Lower leg skin (tissue), 3 donors: ENCODE measurements around the gene TMEM82.

ENCODE experiments used
- POLR2A ChIP-seq, 2 donors: fragments of 450-650 bp; IDR thresholded peaks; one replicate each; pipeline ENCODE4 v1.6.1; 2016 to 2017; ENCODE audit warnings: antibody characterized with exemption in 2 of 2, mild to moderate bottlenecking in 1 of 2, moderate library complexity in 1 of 2
- TF ChIP-seq, protein P1 (sequence below), 3 donors: fragments of 450-650 bp; IDR thresholded peaks; one replicate each; pipeline ENCODE4 v1.5.1; 2016; ENCODE audit warnings: antibody characterized with exemption in 3 of 3, mild to moderate bottlenecking in 3 of 3, moderate library complexity in 2 of 3

DNA sequence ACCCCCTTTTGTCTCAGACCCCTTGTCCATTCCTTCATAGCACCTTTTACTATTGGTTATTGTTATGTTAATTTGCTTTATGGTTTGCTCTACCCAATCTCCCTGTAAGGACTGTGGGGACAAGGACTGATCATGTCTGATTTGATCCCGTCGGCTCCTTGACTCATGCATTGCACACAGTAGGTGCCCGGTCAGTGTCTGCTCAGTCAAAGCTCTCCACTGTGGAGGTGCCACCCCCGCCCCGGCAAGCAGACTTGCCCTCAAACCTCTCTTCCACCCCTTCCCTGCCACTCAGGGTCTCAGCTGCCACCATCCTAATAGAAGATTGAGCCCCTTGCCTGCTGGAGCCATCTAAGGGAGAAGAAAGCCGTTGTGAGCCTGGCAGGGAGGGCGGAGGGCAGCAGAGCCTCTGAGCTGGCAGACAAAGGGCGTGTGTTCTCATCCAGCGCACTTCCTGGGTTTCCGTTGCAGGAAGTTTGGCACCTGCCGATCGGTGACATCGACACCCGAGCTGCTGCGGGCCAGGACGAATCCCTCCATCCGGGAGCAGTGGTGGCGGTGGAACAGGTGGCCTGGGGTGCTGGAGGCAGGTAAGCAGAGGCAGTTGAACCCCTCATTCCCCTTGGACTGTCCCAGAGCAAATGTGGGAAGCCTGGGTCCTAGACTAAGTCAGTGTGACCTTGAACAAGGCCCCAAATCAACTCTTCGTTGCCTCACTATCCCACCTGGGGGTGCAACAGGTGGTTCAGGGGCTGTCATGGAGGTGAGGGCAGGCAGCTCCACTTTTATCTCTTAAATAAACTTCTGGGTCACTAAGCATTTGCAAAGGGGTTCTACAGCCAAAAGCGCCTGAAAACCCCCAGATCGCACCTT lies 14.1 kb downstream of the TMEM82 start:
- TF ChIP-seq, protein P1, sequence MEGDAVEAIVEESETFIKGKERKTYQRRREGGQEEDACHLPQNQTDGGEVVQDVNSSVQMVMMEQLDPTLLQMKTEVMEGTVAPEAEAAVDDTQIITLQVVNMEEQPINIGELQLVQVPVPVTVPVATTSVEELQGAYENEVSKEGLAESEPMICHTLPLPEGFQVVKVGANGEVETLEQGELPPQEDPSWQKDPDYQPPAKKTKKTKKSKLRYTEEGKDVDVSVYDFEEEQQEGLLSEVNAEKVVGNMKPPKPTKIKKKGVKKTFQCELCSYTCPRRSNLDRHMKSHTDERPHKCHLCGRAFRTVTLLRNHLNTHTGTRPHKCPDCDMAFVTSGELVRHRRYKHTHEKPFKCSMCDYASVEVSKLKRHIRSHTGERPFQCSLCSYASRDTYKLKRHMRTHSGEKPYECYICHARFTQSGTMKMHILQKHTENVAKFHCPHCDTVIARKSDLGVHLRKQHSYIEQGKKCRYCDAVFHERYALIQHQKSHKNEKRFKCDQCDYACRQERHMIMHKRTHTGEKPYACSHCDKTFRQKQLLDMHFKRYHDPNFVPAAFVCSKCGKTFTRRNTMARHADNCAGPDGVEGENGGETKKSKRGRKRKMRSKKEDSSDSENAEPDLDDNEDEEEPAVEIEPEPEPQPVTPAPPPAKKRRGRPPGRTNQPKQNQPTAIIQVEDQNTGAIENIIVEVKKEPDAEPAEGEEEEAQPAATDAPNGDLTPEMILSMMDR (IDR thresholded peaks at IDR 0.05), result no peak
- no peak for TF ChIP-seq POLR2A (IDR thresholded peaks at IDR 0.05)
